Stimulated activated naive CD4-positive, alpha-beta T cell (primary cell): Measurements from ENCODE around the gene GCK.
"Not testable (repeated sequence)": the region's sequence is repeated elsewhere in the genome, so short reads cannot be mapped to it uniquely, and the experiment has no call there.

Experiments used
- DNase-seq, 6 experiments: peaks; one replicate each; lab custom pipeline; 2025; lab: John Stamatoyannopoulos, UW

The GCK gene

DNA sequence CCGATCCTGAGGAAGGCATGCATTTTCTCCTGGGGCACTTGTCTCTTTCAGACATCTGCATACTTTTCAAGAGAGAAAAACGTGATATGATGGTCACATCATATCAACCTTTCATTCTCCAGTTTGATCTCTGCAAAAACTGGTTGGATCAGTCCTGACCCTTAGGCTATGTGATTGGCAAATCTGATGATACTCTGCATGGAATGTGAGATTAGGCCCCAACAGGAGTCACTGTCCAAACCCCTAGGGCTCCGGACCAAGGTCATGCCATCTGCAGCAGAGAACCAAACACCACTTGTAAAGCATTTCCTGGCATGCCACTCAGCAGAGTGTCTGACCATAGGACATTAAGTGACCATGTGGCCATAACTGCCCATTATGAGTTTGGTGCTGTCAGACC, 8.6 kb downstream of the GCK start:
- no peak for DNase-seq

DNA sequence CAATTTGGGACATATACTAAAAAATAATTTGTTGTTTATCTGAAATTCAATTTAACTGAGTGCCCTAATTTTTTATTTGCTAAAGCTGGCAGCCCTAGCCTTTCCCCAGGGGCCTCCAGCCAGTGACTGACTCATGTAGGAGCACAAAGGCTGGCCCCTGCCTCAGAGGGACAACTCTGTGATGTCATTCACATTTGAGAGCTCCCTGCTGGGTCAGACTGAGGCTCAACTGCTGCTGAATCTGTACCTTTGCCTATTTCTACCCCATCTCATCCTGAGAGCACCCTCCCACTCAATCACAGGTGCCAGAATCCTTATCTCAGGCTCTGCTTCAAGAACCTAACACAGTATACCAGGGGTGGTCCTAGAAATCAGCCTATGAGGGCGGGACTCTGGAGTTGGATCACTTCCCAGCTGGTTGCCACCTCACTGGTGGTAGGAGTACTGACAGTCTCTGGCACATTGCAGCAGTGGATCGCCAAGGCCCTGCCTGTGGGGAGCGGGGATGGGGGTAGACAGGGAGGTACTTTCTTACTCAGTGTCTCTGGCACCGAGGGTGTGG, 11.6 kb downstream of the GCK start:
- DNase-seq = no peak

DNA sequence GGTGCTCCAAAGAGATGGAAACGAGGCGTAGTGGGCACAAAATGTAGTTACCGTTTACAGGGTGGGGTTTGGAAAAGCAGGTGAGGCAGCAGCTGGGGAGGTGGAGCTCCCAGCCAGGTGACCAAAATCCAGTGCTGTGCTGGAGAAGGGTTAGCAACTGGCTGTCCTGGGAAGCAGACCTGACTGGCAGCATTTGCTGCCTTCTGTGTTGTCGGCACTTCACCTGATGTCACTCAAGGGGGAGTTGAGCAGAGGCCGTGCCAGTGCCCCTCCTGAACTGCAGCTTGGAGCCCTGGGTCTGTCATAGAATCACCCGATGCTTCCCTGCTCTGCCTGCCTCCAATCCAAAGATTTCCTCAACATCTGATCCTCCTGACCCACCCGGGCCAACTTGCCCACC, 12.8 kb downstream of the GCK start:
- DNase-seq = no peak

DNA sequence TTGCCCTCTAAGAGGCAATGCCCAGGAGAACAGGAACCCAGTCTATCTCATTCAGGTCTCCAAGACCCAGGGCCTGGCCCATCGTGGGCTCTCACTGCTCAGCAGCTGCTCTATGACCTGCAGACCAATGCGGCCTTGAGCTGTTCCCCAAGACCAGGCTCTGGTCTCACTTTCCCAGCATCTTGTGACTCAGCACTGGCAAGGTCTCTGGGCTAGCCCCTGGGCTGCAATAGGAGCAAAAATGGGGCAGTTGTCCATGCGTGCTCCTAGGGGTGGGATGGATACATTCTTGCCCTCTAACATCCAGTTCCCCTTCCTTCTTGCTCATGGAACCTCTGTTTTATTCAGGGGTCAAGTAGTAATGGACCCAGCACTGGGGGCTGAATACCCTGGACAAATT, 13.5 kb downstream of the GCK start:
- no peak for DNase-seq

DNA sequence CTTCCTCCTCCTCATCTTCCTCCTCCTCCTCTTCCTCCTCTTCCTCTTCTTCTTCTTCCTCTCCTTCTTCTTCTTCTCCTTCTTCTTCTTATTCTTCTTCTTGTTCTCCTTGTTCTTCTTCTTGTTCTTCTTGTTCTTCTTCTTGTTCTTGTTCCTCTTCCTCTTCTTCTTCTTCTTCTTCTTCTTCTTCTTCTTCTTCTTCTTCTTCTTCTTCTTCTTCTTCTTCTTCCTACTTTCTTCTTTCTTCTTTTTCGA, 14.6 kb downstream of the GCK start:
- not testable (repeated sequence) for DNase-seq

DNA sequence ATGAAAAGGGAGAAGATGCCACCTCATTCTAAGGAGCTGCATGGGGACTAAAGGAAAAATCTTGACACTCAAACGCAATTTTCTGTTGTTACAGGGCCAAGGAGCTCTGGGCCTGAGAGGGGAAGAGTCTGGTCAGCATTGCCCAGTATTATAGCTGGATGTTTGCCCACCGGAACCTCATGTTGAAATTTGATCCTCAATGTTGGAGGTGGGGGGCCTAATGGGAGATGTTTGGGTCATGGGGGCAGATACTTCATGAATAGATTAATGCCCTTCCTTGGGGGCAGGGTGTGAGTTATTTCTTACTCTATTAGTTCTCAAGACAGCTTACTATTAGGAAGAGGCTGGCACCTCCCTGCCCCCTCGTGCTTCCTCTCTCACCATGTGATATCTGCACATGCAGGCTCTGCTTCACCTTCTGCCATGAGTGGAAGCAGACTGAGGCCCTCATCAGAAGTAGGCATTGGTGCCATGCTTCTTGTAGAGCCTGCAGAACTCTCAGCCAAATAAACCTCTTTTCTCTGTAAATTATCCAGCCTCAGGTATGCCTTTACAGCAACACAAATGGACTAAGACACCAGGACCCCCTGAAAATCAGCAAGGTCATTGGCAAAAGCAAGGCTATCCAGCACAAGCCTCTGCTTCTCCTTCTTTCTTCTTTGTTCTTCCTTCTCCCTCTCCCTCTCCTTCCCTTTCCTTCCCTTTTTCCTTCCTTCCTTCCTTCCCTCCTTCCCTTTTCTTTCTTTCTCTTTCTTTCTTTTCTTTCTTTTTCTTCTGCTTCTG, 15.1 kb downstream of the GCK start:
- DNase-seq = no peak

DNA sequence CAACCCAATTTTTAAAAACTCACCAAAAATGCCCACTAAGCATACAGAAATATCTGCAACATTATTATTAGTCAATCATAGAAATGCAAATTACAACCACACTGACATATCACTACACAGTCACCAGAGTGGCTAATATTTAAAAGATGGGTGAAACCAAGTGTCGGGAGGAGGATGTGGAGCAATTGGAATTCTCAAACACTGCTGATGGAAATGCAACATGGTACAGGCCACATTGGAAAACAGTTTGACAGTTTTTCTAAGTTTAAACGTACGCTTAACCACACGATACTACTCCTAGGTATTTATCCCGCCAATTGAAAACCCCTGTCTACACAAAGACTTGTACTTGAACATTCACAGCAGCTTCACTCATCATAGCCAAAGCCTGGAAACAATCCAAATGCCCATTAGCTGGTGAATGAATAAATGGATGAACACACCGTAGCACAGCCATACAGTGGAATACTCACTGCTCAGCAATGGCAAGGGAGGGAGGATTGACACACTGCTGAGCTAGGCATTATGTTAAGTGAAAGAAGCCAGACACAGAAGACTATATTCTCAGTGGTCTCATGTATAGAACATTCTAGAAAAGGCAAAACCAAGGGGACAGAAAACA, 16.3 kb downstream of the GCK start:
- DNase-seq = no peak

DNA sequence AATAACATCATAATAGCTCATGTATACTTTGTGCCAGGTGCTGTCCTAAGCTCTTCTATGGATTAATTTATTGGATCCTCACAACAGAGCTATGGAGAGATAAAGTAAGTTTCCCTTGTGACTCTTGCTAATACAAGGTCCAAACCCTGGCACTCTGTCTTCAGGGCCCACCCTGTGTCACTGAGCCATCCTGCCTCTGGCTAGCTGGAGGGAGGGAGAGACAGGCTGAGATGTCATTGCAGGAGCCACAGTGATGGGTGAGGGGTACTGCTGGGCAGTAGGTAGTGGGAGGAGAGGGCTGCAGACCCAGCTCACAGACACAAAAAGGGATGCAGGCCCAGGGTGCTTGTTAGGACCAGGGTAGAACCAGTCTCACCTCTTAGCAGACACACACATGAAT, 16.9 kb downstream of the GCK start:
- no peak for DNase-seq

DNA sequence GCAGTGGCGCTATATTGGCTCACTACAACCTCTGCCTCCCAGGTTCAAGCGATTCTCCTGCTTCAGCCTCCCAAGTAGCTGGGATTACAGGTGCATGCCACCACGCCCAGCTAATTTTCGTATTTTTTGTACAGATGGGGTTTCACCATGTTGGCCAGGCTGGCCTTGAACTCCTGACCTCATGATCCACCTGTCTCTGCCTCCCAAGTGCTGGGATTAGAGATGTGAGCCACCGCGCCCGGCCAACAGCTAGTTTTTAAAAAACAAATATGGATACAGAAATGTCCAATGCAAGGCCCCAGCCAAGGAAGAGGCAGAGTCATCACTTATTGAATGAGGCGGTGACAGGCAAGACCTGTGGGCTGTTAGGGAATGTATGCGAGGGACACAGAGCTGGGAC, 17.3 kb downstream of the GCK start:
- DNase-seq = not testable (repeated sequence)

DNA sequence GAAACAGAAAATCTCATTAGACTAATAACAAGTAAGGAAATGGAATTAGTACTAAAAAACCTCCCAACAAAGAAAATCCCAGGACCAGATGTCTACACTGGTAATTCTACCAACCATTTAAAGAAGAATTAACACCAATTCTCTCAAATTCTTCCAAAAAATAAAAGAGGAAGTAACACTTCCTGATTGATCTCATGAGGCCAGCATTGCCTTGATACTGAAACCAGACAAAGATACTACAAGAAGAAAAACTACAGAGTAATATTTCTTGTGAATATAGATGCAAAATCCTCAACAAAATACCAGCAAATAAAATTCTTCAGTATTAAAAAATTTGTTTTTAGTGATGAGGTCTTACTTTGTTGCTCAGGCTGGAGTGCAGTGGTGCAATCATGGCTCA, 21.3 kb downstream of the GCK start:
- DNase-seq = no peak

DNA sequence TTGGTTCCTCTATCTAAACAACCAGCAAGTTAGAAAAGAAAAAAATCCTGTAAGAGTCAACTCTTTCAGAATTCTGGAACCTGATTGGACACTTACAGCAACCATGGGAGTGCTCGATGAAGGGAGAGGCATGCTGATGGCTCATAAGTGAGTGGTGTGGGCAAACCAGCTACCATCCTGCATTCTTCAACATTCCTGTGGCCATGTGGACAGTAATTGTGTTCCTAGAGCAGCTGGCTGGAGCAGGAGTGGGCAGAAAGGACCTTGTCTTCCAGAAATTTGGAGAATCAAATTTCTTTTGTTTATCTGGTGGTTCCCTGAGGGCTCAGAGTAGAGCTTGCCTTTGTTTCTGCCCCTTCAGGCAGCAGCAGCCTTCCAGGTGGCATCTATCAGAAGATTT, 25.6 kb downstream of the GCK start:
- no peak for DNase-seq

DNA sequence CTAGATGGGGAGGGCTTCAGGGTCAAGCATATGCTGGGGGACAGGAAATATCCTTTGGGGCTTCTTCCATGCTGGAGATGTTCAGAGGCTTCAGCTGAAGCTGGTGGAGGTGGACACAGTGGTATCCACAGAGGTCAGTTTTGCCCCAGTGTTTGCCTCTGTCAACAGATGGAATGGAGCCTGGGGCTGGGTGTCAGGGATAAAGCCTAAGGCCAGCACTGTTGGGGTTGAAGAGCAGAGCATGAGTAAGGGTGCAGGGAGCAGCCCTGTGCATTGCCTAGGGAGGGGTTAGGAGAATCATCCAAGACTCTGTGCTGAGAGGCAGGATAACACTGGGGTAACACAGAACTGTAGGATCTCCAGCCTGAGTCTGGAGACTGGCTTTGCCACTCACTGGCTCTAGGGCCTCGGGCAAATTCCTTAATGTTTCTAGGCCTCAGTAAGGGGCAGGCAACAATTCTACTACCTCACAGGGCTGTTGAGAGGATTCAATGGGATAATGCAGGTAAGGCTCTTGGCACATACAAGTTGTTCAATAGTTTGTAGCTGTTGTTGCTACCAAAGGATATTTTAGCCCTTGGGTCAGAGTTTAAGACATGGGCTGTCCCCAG, 26.3 kb downstream of the GCK start:
- no peak for DNase-seq

DNA sequence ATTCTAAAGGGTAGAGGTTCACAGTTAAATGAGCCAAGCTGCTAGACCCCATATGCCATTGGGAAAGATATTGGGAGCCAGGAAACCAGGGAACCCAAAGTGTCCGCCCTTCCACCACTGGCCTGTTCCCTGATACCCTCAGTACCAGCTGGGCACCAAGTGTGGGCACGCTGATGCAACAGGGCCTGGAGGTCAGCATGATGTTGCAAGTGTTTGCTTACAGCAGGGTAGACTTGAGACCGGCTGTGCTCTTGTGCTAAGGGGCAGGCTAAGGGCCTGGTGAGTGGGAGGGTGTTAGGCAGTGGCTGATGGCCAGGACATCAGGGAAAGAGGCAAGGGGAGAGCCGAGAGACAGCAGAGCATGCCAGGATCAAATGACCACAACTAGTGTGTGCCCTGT, 27.1 kb downstream of the GCK start:
- no peak for DNase-seq

DNA sequence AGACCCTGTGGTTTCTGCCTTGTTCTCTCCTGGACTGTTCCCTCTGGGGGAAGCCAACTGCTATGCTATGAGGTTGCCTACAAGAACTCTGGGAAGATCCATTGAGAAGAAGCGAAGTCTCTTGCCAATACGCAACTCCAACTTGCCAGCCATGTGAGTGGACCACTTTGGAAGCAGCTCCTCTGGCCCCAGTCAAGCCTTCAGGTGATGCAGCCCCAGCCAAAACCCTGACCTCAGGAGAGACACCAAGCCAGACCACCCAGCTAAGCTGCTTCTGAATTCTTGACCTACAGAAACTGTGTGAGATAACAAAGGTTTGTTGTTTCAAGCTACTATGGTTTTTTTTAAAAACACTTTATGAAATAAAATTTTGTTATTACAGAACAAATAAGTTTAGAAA, 27.9 kb downstream of the GCK start:
- no peak for DNase-seq

DNA sequence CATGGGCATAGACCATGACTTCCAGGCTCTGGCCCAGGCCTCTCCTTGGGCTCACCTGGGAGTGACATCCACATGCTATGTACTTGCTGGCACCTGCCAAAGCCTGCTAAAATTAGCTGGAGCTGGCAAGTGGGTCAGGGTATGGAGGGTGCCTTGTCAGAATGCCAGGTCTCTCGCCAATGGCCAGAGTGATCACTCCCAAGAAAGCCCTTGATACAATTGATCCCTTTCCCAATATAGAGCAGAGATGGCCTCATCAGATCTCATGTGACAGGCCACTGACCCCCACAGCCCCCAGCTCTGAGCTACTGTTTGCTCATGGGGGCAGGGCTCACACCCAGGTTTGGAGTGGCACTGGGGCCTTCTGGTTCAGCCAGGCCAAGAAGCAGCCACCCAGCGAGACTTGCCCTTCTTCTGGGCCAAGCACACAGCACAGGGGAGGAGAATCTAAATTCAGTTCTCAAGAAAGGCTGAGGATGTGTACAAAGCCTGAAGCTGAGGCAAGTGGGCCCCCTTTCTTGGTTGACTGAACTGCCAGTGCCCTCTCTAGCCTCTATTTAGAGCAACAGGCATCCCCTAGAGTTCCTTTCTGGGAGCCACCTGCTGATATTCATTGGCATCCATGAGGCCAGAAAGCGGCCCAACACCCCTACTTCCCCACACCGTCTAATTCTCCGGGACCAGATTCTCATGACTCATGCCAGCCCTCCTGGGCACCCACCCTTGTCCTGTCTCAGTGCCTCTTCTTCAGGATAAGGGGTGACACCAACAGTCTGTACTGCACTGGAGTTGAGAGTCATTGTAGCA, 29.2 kb downstream of the GCK start:
- DNase-seq = no peak

DNA sequence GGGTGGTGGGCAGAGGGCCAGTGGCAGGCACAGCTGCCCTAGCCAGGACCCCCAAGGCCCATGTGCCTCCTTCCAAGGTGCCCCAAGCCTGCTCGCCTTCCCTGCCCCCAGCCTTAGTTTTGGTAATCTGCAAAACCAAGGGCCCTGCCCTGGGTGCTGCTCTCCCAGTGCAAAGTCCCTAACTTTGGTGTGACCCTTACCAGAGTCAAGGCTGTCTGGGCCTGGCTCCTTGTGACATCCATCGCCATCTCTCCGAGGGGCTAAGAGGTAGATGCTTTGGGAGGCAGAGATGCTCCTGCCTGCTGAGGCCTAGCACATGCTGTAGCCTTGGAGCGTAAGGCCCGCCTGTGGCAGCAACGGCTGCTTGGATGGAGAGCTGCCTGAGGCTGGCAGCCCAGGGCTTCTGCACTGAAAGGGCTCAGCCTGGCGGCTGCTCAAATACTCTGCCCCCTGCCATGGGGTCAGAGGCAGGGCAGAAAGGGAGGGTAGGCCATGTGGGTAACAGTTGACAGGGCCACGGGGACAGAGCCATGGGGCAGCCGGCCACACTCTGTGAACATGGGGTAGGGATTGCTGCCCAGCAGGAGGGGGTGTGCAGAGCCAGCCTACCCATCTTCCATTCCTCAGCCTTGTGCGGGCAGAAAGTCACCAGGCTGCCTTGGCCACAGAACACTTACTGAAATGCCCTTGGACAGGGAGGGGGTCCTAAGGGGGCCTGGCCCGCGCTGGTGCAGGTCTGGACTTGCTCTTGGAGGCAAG, 30.2 kb downstream of the GCK start:
- no peak for DNase-seq

DNA sequence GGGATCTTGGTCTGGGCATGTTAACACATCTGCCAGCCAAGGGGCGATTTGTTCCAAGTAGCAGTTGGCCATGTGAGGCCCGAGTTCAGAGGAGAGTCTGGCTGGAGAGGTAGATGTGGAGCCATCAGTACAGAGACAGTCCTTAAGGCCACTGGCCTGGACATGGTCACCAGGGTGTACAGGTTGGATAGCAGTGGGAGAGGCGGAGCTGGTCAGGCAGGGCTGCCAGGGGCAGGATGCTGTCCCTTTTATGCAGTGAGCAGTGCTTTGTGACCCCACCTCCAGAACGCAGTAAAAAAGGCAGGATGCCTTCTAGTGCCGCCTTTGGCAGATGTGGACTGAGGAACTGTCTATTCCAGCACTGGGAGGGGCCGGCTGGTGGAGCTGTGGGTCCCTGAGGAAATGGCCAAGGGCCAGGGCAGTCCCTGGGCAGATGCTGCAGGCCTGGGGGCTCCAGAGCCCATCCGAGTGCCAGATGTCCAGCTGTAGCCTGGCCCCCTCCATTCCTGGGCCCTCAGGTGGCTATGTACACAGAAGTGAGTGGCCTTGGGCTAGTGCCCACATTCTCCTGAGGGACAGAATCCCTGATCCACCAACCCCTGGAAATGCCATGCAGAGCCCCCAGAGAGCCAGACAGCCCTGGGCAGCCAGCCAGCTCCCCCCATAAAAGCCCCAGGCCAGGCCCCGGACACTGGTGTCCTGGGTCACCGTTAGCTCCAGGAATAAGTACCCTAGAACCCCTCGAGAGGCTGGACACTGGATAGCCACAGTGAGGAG, 31.0 kb downstream of the GCK start:
- DNase-seq = no peak

DNA sequence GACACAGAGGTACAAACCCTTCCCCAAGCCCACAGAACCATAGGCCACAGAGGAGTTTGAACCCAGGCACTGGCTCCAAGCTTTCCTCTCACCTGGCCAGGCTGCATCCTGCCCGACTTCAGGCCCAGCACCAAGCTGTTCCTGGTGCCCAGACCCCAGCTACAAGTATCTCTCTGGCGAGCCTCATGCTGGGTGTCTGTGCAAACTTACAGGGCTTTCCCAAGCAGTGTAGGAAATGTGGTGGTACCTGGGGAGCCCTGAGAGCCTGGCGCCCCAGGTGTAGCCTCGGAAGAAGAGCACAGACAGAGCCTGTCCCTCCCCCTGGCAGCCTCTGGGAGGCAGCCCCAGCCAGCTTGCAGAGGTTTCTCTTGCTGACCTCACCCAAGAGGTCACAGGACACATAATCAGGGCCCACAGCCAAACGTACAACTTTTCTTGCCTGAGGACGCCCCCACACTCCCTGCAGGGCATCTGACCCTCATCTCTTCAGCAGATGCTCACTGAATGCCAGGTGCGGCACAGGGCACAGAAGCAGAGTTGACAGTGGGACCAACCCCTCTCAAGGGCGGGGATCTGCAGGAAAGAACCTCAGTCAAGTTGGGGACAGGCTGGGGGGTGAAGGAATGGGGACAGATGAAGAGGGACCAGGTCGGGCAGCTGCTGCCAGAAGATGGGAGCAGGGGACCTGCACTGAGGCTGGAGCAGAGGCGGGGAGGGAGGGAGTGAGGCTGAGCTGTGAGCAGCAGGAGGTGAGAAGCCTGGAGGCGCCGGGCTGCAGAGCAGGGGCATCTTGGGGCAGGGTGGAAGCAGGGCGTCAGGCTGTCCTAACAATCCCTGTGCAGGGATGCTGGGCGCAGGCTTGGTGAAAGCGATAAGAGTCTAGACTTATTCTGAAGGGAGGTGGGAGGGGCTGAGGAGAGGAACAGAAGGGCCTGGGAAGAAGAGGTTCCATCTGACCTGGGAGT, 31.8 kb downstream of the GCK start:
- DNase-seq = no peak

DNA sequence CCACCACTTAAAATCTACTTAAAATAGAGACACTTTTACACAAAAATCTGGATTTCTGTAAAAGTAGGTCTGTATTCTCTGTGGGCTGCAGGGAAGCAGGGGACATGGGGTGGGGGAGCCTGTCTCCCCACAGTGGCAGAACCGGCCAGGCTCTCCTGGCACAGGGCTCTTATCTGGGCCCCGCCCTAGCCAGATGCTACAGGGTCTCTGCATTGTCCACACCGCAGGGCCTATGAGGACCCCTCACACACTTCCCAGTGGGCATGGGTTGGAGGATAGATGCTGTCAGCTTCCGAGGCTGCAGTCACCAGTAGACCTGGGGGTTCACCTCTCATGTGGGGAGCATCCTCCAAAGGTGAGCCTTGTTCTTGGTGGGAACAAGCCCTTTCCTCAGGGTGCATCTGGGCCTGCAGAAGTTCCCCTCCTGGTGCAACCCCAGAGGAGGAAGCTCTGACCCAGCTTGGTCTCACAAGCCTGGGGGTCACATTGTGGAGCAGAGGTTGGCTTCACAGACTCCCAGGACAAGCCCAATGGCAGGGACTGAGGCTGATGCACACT, 32.7 kb downstream of the GCK start:
- no peak for DNase-seq
